Measurements from ENCODE around the gene UQCR11. TPM values are rescaled to one million over a fixed set of nuclear protein-coding genes. Genes with fewer than 3 reads are reported as not detected.

UQCR11 gene
- total and polyA plus RNA-seq, 2 experiments from 2014 or later, result 73.6 to 1,116 TPM

GRCh38 chr19:1648459-1648849 is 43.2 kb upstream of the UQCR11 start:
- TF ChIP-seq CTCF (IDR thresholded peaks at IDR 0.05; ENCODE audit: low read depth, low read length), result no peak
- Histone ChIP-seq H3K36me3 (no peaks in the 10 kb centered on the region), H3K27me3 (no peaks in the 10 kb centered on the region), H3K4me3 (no peak overlapping the region), H3K27ac (no peak overlapping the region), H3K4me1 (ENCODE audit: low read depth) (no peaks in the 10 kb centered on the region), H3K9me3 (ENCODE audit: low read depth) (no peaks in the 10 kb centered on the region)
- DNase-seq (ENCODE audit: low read depth in 1 of 2, low spot score in 1 of 2), result no peak

GRCh38 chr19:1647501-1648458 is 42.5 kb upstream of the UQCR11 start:
- no peak overlapping the region for H3K27ac ChIP-seq
- no peaks in the 10 kb centered on the region for H3K27me3 ChIP-seq
- no peak for DNase-seq (ENCODE audit: low read depth in 1 of 2, low spot score in 1 of 2)
- no peak overlapping the region for H3K4me3 ChIP-seq
- H3K9me3 ChIP-seq (ENCODE audit: low read depth), result no peaks in the 10 kb centered on the region
- no peaks in the 10 kb centered on the region for H3K4me1 ChIP-seq (ENCODE audit: low read depth)
- H3K36me3 ChIP-seq, result no peaks in the 10 kb centered on the region
- TF ChIP-seq CTCF (IDR thresholded peaks at IDR 0.05; ENCODE audit: low read depth, low read length), result no peak

GRCh38 chr19:1646659-1647453 is 41.6 kb upstream of the UQCR11 start:
- DNase-seq (ENCODE audit: low read depth in 1 of 2, low spot score in 1 of 2), result no peak
- no peak for TF ChIP-seq CTCF (IDR thresholded peaks at IDR 0.05; ENCODE audit: low read depth, low read length)
- H3K9me3 ChIP-seq (ENCODE audit: low read depth), result no peaks in the 10 kb centered on the region
- H3K36me3 ChIP-seq, result no peaks in the 10 kb centered on the region
- no peak overlapping the region for H3K4me3 ChIP-seq
- H3K27me3 ChIP-seq, result no peaks in the 10 kb centered on the region
- no peaks in the 10 kb centered on the region for H3K4me1 ChIP-seq (ENCODE audit: low read depth)
- H3K27ac ChIP-seq, result peak overlapping the region; percentile 11

GRCh38 chr19:1646149-1646548 is 40.9 kb upstream of the UQCR11 start:
- no peak for DNase-seq (ENCODE audit: low read depth in 1 of 2, low spot score in 1 of 2)
- Histone ChIP-seq H3K4me1 (ENCODE audit: low read depth) (no peaks in the 10 kb centered on the region), H3K9me3 (ENCODE audit: low read depth) (no peaks in the 10 kb centered on the region), H3K4me3 (no peak overlapping the region), H3K27ac (no peak overlapping the region), H3K36me3 (peaks cover 7% of the 10 kb centered on the region), H3K27me3 (no peaks in the 10 kb centered on the region)
- TF ChIP-seq CTCF (IDR thresholded peaks at IDR 0.05; ENCODE audit: low read depth, low read length), result no peak

GRCh38 chr19:1645299-1645698 is 40.0 kb upstream of the UQCR11 start:
- TF ChIP-seq CTCF (IDR thresholded peaks at IDR 0.05; ENCODE audit: low read depth, low read length), result no peak
- no peaks in the 10 kb centered on the region for H3K27me3 ChIP-seq
- no peak overlapping the region for H3K27ac ChIP-seq
- no peaks in the 10 kb centered on the region for H3K4me1 ChIP-seq (ENCODE audit: low read depth)
- no peak for DNase-seq (ENCODE audit: low read depth in 1 of 2, low spot score in 1 of 2)
- peaks cover 9% of the 10 kb centered on the region for H3K36me3 ChIP-seq
- H3K9me3 ChIP-seq (ENCODE audit: low read depth), result no peaks in the 10 kb centered on the region
- H3K4me3 ChIP-seq, result no peak overlapping the region
